Measurements from ENCODE around the gene PTCRA.
"Not testable (repeated sequence)": the region's sequence is repeated elsewhere in the genome, so short reads cannot be mapped to it uniquely, and the experiment has no call there.

Gene PTCRA

GRCh38 chr6:42907336-42907735 lies 8.5 kb upstream of the PTCRA start:
- no peak for DNase-seq

DNA sequence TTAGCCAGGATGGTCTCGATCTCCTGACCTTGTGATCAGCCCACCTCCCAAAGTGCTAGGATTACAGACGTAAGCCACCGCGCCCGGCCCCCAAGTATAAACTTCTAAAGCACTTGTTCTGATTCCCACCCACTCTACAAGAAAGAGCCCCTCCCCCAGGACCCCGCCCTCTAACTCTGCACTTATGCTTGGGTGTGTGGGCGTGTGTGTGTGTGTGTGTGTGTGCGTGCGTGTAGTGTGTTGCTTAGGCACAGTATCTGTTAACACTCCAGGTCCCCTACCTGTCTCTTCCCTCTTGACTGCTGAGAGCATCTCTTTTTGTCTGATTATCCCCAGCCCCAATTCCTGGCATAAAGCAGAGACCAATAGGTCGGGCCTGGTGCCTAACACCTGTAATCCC lies 6.0 kb upstream of the PTCRA start:
- DNase-seq, result no peak

DNA sequence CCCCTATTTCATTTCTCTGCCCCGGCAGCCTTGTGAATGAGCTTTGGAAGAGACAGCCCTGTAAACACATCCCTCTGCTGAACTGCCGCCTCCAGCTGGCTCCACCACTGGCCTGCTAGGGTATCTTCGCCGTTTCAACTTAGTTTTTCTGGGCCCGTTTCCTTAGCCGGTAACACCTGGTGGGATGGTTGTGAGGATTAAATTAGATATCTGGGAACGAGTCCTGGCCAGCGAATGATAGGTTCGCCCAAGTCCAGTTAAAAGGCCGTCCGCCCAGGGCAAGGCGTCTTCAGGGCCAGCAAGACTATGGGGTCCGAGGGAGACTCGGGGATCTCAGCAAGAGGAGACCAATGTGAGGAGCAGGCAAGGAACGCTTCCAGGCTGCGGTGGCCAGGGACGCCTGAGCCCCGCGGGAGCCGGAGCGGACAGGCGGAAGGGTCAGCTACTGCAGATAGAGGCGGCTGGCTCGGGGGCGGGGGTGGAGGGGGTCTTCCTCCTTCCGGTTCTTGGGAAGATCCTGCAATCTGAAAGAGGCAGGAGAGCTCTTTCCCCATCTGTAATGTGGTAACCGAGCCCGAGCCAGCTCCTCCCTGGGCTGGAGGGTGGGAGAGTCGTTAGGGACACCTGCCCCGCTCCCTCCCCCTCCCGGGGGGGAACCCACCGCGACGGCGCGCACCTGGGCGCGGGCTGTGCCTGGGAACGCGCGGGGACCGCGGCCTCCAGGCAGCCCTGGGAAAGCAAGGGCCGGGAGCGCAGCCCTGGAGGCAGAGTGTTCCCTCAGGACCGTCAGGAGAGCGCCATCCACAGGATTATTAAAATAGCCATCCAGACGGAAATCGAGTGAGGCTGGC lies 4.5 kb upstream of the PTCRA start:
- no peak for DNase-seq

- DNase-seq, result no peak
Measured at GRCh38 chr6:42914546-42914945, 1.3 kb upstream of the PTCRA start.

DNA sequence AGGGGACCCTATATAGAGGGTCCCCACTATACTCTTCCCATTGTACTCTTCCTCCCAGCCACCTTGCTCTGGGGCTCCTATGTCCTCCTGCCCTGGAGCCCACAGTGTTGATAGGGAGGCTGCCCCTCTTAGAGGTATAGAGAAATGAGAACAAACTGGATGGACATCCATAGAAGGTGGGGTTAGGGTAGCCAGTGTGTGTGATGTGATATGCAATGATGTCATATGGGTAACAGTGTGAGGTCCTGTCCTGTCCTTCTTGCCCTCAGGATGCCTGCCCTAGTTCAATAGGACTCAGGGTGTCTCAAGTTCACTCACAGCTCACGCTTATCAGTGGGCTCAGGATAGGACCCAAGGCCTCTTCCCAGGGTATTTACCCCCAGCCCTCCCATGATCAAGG lies 435 bp downstream of the PTCRA start:
- no peak for DNase-seq

DNA sequence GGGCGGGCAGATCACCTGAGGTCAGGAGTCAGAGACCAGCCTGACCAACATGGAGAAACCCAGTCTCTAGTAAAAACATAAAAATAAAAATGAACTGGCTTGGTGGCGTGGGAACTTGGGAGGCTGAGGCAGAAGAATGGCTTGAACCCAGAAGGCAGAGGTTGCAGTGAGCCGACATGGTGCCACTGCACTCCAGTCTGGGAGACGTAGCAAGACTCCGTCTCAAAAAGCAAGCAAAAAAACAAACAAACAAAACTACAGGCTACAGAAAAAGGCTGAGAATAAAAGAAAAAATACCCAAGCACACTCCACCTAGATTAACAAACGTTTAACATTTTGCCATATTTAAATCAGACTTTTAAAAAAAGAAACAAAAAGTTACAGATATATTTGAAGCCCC lies 5.9 kb downstream of the PTCRA start:
- no peak for DNase-seq

DNA sequence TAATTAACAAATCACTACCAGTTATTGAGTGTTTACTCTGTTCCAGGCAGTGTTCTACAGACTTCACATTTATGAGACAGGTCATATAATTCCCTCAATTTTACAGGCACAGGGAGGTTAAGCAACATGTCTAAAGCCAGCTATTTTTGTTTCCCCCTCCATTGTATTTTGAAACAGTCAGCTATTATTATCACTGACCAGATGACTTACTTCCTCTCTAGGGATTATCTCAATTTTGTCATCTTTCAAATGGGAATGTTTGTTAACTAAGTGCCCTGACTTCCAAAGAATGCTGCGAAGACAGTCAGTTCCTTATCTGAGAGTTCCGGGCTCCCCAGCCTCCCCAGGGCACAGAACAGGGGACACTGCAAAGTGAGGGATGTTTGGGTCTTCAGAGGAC lies 7.8 kb downstream of the PTCRA start:
- no peak for DNase-seq

GRCh38 chr6:42925248-42925857 lies 9.5 kb downstream of the PTCRA start:
- no peak for DNase-seq

- DNase-seq, result peak; percentile 89 to 93
Measured at GRCh38 chr6:42928986-42929820, 13.3 kb downstream of the PTCRA start, which contains the start of gene CNPY3. Gene CNPY3 (plus strand): TSS chr6:42929480. CDS start chr6:42929571, 91 bp downstream.

GRCh38 chr6:42929821-42930360 lies 14.0 kb downstream of the PTCRA start:
- DNase-seq, result peak in 1 of 2 donors; percentile 44

- DNase-seq, result no peak
Measured at GRCh38 chr6:42932412-42932811, 16.6 kb downstream of the PTCRA start.

GRCh38 chr6:42933205-42933604 lies 17.4 kb downstream of the PTCRA start:
- peak in 1 of 2 donors; percentile 11 for DNase-seq

GRCh38 chr6:42935322-42935721 lies 19.5 kb downstream of the PTCRA start:
- no peak for DNase-seq

GRCh38 chr6:42936398-42936797 lies 20.5 kb downstream of the PTCRA start:
- DNase-seq, result no peak

DNA sequence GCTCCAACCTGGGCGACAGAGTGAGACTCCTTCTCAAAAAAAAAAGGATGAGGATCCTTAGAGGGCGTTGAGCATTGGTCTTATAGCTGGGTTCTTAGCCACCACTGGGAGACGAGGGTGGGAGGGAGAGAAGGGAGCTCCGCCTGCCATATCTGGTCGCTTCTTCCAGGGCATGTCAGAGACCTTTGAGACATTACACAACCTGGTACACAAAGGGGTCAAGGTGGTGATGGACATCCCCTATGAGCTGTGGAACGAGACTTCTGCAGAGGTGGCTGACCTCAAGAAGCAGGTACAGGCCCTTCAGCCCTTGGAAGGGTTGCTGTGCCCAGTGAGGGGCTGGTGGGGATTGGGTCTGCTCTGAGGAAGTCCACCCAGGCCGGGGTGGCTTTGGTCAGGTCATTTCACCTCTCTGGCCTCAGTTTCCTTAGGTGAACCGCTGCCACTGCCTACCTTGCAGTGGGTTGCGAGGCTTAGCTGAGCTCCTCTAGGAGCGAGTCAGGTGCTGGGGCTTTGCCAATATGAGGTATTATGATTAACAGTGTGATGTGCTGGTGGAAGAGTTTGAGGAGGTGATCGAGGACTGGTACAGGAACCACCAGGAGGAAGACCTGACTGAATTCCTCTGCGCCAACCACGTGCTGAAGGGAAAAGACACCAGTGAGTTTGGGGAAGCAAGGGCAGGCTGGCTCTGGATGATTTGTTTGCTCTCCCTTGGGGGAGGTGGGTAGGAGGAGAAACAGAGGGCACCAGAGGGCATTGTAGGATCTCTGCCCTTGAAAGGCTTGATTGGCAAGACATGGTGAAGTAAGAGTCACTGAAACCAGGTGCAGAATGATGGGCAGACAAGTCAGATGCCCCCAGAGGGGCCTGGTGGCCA lies 21.9 kb downstream of the PTCRA start:
- no peak for DNase-seq

DNA sequence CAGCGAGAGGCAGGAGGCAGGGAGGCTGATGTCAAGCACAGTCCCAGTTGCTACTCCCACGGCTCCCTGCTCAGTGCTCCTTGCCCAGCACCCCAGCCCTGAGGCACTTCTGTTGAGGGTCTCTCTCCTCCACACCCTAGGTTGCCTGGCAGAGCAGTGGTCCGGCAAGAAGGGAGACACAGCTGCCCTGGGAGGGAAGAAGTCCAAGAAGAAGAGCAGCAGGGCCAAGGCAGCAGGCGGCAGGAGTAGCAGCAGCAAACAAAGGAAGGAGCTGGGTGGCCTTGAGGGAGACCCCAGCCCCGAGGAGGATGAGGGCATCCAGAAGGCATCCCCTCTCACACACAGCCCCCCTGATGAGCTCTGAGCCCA lies 22.6 kb downstream of the PTCRA start:
- no peak for DNase-seq

DNA sequence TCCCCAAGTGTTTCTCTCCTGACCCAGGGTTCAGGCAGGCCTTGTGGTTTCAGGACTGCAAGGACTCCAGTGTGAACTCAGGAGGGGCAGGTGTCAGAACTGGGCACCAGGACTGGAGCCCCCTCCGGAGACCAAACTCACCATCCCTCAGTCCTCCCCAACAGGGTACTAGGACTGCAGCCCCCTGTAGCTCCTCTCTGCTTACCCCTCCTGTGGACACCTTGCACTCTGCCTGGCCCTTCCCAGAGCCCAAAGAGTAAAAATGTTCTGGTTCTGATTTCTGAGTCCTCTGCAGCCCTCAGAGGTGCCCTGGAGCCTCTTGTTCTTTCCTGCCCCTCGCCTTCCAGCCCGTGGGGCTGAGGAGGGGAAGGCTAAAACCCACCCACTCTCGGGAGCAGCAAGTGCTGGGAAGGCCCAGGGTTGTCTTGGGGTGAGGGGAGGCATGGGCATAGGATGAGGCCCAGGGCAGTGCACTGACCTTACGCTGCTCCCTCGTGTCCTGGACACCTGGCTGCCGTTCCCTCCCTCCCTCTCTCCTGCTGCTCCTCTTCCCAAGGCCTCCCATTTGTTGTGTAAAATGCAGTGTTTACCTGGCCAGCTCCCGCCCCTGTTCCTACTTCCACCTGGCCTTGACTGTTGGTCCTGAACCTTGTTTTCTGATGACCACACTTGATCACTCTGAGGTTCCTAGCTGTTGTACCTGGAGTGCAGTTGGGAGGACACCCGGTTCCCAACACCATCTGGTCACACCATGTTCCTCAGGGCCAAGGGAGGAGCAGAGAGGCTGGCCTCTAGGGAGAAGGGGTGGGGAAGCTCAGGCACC lies 23.3 kb downstream of the PTCRA start:
- DNase-seq, result no peak

GRCh38 chr6:42939810-42940167 lies 23.9 kb downstream of the PTCRA start:
- DNase-seq, result no peak

DNA sequence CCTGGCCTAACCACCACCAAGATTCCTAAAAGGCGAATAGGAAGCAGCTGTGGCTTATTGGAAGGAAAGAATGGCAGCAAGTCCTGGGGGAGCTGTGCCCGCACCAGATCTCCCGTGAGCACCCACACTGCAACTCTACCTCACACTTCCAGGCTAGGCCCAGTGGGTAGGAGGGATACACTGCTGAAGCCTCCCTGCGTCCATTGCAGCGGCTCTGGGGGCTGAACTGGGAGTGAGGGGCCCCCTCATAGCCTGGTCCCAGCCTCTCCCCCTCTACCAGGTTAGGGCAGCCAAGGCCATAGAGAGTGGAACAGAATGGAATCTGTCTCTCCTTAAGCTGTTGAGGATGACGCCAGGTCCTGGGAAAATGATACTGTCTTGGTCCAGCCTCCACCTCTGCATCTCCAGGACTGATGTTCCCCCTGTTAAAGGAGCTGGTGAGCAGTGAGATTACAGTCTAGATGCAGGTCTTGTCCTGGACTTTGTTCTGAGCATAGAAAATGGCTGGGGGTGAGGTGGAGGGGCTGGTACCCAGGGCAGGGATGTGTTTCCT lies 24.7 kb downstream of the PTCRA start:
- no peak for DNase-seq

DNA sequence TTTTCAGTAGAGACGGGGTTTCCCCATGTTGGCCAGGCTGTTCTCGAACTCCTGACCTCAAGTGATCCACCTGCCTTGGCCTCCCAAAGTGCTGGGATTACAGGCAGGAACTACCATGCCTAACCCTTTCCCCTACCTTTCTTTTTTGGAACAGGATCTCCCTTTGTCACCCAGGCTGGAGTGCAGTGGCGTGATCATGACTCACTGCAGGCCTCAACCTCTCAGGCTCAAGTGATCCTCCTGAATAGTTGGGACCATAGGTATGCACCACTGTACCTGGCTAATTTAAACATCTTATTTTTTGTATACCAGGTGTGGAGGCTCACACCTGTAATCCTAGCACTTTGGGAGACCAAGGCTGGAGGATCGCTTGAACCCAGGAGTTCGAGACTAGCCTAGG lies 25.5 kb downstream of the PTCRA start:
- DNase-seq, result not testable (repeated sequence)

DNA sequence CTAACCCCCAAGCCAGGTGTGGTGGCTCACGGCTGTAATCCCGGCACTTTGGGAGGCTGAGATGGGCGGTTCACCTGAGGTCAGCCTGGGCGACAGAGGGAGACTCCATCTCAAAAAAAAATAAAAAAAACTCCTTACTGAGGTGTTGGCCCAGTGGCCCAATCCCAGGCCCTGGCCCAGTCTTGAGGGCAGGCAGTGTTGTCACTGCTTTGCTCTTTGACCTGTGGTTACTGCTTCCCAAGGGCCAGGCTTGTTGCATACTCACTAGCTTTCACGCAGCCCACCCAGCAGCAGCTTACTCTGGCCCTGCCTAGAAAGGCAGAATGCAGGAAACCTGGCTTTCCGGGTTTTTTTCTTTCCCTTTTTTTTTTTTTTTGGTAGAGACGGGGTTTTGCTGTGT lies 26.6 kb downstream of the PTCRA start:
- no peak for DNase-seq
